Stimulated activated CD4-positive, alpha-beta T cell treated with anti-CD3 and anti-CD28 coated beads, TNF-alpha, amount 100 ng/mL, for 48 hours (primary cell): ENCODE data around the gene RGS19.
"Not testable (repeated sequence)": the region's sequence is repeated elsewhere in the genome, so short reads cannot be mapped to it uniquely, and the experiment has no call there.

Source experiments
- DNase-seq, 3 donors: peaks; one replicate each; pipeline ENCODE4 v3.0.0-alpha.2; 2020; ENCODE audit warnings: low read depth in 3 of 3

The RGS19 gene

DNA sequence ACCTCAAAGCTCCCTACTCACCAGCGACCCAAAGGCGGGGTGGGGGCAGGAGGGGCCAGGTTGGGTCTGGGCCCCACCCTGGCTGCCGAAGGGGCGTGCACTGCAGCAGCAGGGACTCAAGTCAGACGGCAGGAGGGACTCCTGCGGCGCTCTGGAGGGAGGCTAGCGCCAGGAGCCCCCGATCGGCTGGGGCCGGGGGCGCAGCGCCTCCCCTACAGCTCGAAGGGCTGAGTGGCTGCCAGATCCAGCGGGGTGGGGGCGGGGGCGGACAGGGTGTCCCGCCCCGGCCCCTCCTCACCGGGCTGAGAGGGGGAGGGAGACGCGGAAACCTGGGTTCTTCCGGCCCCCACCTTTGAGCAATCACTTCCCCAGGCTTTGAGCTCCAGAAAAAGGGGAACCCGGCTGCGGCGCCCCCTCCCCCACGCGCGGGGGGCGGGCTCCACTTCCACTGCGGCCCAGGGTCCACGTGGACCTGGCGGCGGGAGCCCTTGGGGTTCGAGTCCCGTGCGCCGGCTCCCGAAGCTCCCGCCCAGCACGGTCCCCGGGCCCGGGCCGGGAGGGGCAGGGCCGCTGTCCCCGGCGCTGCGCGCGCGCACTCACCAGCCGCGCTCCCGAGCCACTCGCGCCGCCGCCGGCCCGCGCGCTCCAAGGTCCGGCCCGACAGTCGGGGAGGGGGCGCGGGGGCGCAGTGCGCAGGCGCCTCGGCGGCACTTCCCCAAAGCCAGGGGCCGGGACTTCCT lies at the start of gene RGS19:
RGS19 (minus strand) TSS at position 246 of the 740 bp plus-strand sequence. CDS start 2,632 bp downstream, outside the sequence.
- no peak for DNase-seq

GRCh38 chr20:64123517-64123916 lies 44.2 kb upstream of the RGS19 start:
- not testable (repeated sequence) for DNase-seq

GRCh38 chr20:64122927-64123326 lies 43.6 kb upstream of the RGS19 start:
- DNase-seq: not testable (repeated sequence)

DNA sequence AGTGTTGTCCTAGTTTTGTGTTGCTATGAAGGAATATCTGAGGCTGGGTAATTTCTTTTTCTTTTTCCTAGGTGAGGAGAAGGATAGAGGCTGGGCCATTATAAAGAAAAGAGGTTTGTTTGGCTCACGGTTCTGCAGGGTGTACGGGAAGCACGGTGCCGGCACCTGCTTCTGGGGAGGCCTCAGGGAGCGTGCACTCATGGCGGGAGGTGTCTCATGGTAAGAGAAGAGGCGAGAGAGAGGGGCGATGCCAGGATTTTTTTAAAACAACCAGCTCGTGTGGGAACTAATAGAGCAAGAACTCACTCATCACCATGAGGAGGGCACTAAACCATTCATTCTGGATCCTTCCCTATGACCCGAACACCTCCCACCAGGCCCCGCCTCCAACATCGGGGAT lies 42.3 kb upstream of the RGS19 start:
- no peak for DNase-seq

GRCh38 chr20:64119681-64120341 lies 40.5 kb upstream of the RGS19 start:
- DNase-seq: no peak

DNA sequence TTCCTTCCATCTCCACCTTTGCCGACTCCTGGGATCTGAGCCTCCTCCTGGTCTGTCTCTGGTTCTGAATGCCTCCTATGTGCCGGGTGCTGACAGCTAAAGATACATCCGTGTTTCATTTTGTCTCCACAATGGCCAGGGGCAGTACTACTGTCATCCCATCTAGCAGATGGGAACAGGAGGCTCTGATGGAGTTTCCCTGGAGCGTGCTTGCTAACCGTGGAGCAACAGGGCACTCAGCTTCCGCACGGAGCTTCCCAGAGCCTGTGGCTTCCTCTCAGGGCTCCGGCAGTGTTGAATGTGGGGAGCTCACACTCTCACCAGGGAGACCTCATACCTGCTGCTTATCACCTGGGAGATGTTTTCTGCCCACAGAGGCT lies 40.0 kb upstream of the RGS19 start:
- DNase-seq: no peak

- not testable (repeated sequence) for DNase-seq
Measured at GRCh38 chr20:64117432-64117777, 38.1 kb upstream of the RGS19 start.

DNA sequence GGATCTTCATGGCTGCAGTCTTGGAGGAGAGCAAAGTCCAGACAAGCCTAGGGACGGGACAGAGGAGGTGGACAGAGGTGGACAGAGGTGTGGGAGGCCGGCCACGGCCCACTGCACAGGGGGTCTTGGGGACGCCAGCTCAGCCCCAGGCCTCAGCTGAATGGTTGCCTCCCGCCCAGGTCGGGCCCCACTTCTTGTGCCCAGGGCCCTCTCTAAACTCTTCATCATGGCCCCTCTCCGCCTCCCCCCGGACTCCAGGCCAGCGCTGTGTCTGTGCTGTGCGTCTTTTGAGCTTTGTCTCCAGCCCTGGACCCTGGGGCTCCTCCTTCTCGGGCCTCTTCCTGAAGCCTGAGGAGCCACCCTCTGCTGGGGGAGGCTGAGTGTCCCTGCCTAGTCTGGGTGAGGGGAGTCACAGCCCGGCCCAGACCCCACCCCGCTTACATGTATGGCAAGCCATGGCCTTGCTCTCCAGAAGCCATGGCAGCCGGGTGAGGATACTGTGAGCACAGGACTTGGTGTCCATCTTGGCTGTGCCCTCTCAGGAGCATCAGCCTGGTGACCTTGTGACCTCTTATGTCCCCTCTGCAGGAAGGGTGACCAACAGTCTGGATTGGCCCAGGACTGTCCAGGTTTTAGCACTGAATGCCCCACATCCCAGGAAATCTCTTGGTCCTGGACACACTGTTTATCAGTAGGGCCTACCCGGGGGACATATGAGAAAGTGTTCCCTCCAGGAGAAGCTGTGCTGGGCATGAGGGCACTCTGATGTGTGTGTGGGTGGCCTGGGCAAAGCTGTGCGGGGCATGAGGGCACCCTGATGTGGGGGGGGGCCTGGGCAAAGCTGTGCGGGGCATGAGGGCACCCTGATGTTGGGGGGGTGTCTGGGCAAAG lies 37.5 kb upstream of the RGS19 start:
- DNase-seq: no peak

GRCh38 chr20:64116016-64116415 lies 36.7 kb upstream of the RGS19 start:
- no peak for DNase-seq

- DNase-seq: no peak
Measured at GRCh38 chr20:64115171-64115911, 36.0 kb upstream of the RGS19 start.

- no peak for DNase-seq
Measured at GRCh38 chr20:64114356-64114971, 35.1 kb upstream of the RGS19 start.

DNA sequence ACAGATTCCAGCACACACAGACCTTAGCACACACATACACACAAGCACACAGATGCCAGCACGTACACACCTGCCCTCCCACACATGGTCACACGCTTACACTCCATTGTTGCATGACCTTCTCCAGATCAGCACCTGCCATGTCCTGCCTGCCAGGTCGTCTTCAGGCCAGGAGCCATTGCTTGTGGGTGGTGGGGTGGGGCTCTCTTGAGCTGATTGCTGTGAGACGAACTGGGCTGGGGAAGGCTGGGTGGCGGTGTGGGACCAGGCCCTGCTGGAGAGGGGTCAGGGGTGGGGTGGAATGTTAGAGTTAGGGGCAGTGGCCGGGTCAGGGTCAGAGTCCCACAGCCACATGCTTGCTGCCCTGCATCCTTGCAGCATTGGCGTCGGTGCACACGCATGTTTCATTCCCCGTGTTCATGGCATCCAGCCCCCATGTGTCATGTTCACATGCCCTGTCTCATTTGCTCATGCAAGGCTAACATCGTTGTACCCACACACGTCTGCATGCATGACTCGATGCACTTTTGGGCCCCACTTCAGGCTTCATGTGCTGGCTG lies 34.6 kb upstream of the RGS19 start:
- DNase-seq: no peak

DNA sequence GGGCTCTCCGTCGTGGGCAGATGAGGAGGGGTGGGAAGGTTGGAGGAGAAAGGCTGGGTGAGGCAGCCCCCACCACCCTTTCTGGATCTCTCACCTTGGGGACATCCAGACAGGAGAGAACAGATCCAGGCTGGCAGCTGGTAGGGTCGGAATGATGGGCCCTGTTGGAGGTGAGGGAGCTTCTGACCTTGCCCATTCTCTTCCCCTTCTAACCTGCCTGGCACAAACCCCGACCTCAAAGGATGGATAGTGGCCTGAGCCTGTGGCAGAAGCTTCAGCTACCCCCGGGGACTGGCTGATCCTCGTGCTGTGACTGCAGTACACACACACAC lies 34.1 kb upstream of the RGS19 start:
- no peak for DNase-seq

GRCh38 chr20:64112691-64113443 lies 33.5 kb upstream of the RGS19 start:
- no peak for DNase-seq

- no peak for DNase-seq
Measured at GRCh38 chr20:64111841-64112641, 32.7 kb upstream of the RGS19 start.

GRCh38 chr20:64110411-64111068 lies 31.2 kb upstream of the RGS19 start:
- no peak for DNase-seq

DNA sequence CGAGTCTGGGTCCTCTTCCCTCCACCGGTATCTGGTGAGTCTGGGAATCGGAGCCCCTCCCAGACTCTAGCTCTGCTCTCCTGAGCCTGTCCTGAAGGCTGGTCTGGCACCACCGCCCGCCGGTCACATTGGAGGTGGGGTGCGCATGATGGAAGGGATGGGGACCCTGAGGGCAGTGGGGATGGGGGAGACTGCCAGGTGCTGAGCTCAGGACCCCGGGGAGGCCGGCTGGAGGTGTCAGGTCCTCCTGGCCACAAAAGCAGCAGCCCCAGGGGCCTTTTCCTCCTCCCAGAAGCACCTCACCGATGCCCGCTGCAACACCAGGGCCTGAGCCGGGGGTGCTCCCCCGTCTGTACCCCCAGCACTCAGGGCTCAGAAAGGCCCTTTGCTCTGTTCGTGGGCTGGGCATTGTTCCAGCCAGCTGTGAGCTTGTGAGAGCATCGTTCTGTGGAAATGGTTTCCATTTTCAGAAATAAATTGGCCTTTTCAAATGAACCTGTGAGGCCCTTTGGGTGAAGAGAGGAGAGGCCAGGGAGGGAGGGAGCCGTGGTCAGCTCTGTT lies 30.6 kb upstream of the RGS19 start:
- DNase-seq: no peak
